Cardiac septum (tissue), 1 donor: ENCODE data around the gene PPARGC1A. TPM values are rescaled to one million over a fixed set of nuclear protein-coding genes. Genes with fewer than 3 reads are reported as not detected.

ENCODE experiments used
- DNase-seq: peaks from one replicate; pipeline ENCODE4 v3.0.0-alpha.2; 2020; ENCODE audit warnings: low spot score
- intact Hi-C: fragments of 100-400 bp; cut with DNase I; formaldehyde crosslinking; loops from one replicate; pipeline ENCODE4 v1.14.0; 2022
- total RNA-seq: library from RNA; stranded (reverse); fragmentation: NEBNext Ultra II Directional; extraction: Animal tissue kit (Norgen Biotek cat#: 25700); gene quantifications from one replicate; pipeline ENCODE4 v1.2.1, GENCODE V29; 2021
- donor health status: DM: no; HTN: no; CAD: no.

PPARGC1A gene
- total RNA-seq, 1 donor from 2014 or later, result 99.6 TPM

DNA sequence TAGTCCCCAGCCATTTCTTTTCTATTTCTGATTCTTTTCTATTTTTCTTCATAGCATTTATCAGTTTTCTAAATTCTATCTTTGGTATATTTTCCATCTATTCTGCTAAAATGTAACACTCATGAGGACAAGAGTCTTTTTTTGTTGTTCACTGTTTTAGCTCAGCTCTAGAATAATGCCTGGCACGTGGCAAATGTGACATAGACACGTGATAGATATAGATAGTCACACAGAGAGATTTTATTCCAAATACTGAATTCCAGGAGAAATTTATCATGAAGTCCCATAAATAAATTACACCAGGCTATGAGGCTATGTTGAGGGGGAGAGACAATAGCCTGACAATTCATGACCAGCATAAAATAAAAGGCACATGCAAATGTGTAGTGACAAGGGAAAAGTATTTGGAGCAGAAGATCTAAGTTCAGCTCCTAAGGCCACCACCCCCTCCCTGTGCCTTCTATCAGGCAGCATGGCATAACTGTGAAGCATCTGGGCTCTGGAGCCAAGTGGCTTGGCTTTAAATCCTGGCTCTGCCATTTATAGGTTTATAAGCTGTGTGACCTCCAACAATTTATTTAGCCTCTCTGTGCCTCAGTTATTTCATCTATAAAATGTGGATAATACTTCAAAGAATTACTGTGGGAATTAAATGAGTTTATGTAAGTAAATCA, 25.7 kb upstream of the PPARGC1A start:
- no peak for DNase-seq
- intact Hi-C loops, result no loop called here

DNA sequence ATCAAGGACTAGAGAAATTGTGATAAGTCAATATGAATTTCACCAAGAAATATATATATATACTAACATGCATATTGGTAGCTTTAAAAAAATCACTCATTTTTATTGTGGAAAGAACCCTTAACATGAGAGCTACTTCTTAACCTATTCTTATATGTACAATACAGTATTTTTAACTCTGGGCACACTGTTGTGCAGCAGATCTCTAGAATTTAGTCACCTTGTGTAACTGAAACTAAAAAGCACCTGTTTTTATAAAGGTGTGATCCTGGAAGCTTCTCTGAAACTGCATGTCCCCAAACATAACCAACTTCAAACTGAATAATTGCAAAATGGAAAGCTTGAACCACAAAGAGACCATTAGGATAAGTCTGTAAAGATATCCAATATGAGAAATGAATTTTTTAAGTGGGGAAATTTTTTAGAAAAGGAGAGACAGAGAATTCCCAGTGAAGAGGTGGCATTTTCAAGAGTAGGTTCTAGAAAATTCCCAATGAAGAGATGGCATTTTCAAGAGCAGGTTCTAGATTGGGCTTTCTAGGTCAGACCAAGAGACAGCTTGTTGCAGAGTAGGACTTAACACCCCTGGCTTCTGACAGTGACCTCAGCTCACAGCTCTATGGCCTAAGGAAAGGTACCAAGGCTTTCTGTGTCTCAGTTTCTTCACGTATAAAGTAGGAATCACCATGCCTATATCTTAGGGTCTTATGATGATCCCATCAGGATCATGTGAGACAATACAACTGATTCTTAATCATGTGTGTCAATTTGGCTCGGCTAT, 22.0 kb upstream of the PPARGC1A start:
- no peak for DNase-seq
- intact Hi-C loops, result no loop called here

DNA sequence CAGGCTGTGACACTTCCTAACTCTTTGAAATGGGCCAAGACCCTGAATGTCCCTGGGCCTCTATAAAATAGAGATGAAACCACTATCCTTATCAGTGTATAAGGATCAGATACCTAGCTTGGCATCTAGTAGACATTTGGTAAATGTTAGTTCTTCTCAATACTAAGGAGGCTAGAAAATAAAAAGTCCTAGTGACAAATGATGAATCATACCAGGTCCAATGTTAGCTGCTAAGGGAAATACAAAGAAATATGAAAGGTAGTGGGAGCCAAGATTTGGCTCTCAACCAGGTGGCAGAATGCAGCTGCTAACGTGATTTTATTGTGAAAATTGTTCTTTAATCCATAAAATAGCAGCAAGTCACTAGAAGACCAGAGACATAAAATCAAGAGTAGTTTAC, 19.8 kb upstream of the PPARGC1A start:
- no peak for DNase-seq
- intact Hi-C loops, result no loop called here

DNA sequence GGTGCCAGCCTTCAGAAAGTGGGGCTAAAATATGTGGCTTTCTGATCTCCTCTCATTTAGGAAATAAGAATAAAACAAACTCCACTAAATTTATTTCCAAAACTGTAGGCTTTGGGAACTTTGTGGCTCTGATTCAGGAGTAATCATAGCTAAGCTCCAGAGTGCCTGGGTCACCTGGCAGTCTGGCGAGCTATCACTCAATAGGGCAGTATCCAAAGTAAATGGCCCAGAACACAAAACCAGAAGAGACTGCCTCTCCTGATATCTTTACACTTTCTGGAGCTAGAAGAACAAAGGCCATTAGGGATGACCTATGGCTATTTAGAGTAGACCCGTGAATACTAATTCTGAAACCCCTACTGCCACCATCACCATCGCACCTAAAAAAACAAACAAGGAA, 17.0 kb upstream of the PPARGC1A start:
- intact Hi-C loops, result no loop called here
- DNase-seq, result no peak

DNA sequence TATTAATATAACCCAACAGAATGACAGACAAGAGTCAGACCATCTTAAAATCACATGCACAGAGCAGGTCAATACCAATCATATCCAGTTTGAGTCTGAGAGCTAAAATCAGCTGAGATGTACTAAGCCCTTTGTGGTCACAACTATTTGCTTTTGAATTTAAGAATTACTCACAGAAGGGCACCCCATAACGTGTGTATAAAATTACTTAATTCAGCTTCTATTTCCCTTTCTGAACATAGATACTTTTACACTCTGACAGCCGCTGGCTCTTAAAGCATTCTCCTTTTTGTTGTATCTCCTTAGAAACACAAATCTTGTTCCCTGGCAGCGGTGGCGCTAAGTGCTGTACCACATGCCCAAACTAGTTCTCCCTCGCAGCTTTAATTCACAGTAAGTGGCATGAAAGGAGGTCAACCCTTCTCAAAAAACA, 14.8 kb upstream of the PPARGC1A start:
- DNase-seq, result no peak
- intact Hi-C loops, result no loop called here

DNA sequence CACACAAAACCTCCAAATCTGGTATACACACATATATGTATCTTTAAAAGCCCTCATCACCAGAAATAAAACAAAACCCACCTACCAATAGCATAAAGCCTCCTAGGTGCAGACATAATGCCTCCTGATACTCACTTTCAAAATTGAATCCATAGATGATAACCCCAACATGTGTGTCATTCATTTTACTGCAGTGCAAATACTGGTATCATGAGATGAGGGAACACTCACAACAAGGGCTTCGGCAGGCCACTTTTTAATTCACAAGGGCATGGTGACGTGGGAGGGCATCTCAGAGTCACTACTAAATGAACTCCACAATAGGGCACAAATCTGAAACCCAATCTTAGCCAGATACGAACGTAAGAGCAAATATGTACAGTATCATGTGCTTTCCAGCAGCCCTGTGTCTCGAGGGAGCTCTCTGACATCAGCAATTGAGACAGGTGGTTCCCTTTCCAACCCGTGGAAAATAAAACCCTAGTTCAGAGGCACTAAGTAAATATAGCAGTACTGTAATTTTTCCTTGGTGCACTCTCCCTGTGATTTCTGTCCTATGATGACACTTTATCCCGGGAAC, 14.1 kb upstream of the PPARGC1A start:
- DNase-seq, result no peak
- intact Hi-C loops, result no loop called here

DNA sequence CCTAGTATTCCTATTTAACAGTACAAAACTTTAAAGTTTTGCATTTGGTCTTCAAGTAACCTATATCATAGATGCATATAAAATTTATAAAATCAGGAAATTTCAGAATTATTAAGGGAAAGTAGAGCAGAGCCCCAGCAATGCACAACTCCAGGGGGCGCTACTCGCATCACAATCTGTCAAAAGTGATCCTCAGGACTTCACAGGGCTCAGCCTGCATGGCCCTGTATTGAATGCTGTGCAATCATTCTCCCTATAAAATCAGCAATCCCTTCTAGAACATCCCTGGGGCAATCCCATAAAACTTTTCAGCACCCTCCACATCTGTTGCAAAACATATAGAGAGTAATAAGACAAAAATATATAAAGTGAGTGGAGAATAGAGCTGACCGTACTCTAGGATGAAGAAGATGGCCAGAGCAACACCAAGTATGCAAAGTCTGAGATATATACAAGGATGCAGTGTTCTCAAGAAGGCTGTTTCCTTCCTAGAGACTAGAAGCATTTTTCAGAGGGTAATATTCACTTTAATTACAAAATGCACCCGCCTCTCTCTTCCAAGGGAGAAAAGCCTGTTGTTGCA, 12.5 kb upstream of the PPARGC1A start:
- intact Hi-C loops, result no loop called here
- no peak for DNase-seq

DNA sequence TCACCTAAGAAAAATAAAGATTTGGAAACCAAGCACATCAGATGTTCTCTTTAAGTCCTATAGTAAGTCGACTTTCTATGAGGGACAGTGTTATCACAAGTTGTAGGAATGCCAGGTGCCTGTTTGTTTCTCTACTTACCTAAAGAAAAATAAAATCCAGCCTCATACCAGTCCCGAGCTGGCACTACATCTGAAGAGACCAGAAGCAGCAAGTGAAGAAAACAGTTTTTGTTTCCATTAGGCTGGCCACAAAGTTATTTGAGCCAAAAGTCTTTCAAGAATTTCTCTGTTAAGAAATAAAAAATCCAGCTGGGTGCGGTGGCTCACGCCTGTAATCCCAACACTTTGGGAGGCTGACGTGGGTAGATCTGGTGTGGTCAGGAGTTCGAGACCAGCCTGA, 10.8 kb upstream of the PPARGC1A start:
- DNase-seq, result no peak
- intact Hi-C loops, result no loop called here

DNA sequence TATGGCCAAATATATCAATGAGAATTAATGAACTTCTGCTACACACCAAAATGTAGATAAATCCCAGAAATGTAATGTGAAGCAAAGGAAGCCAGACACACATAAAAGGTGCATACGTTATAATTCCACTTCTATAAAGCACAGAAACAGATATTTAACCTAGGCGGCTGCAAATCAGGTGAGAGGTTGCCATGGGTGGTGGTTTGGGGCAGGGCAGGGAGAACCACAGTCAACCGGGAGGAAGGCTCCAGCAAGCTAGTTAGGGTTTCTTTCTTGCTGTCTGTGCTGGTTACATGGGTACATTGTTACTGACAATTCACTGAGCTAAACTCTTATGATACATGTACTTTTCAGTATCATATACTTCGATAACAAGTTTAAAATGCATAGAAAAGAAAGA, 9.7 kb upstream of the PPARGC1A start:
- intact Hi-C loops, result no loop called here
- DNase-seq, result no peak

DNA sequence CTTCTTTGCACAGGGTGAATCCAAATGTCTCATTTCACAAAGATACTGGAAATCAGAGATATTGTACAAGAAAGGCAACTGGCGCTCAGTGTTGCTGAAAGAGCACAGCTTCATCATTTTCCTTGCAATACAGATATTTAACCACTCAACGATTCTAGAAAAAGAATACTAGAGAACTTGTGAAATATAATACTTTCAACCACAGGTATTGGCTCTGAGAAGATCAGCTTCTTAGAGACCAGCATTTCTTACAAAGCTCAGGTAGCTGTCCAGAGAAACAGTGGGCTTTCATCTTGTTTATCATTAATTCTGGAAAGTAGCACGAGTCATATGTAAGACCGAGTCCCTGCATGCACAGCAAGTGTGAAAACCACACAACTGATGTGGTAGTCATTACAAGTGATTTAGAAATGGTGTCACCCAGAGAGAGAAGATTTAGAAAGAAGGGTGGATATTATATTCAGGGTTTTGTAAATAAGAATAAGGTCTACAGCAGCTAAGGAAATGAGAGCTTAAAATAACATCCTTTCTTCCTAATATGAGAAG, 7.8 kb upstream of the PPARGC1A start:
- intact Hi-C loops, result no loop called here

DNA sequence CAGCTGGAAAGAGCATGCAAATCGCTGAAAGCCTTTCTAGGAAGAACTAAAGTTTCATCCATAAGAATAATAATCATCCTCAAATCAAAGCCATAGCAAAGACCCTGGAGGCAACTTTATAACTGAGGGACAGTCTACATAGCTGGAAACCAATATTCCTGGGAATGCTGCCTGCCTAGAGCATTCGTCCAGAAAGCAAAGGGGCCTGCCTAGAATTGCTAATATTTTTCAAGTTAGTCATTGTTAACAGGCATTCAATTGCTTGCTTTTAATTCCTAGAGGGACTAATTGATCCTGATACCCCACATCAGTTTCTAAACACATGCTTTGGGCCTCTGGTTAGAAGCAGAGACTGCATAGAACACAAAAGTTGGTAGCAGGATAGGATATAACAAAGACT, 4.2 kb upstream of the PPARGC1A start:
- intact Hi-C loops, result no loop called here
- DNase-seq, result no peak

More for the DNA sequence above, 7.8 kb upstream of the PPARGC1A start:
- no peak for DNase-seq

DNA sequence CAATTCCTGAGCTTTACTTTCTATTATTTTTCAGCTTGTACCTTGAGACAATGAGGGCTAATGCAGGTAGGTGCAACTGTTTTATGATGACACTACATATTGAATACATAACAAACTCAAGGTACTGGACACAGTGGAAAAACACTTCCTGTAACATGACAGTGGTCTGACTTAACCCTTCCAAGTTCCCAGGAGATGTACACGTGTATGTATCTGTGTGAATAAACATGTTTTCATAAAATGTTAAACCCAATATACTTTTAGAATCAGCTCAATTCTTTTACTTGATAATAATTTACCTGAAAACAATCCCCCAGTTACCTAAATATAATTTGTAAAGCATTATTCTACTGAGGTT, 1.2 kb upstream of the PPARGC1A start:
- intact Hi-C loops, result no loop called here
- no peak for DNase-seq

DNA sequence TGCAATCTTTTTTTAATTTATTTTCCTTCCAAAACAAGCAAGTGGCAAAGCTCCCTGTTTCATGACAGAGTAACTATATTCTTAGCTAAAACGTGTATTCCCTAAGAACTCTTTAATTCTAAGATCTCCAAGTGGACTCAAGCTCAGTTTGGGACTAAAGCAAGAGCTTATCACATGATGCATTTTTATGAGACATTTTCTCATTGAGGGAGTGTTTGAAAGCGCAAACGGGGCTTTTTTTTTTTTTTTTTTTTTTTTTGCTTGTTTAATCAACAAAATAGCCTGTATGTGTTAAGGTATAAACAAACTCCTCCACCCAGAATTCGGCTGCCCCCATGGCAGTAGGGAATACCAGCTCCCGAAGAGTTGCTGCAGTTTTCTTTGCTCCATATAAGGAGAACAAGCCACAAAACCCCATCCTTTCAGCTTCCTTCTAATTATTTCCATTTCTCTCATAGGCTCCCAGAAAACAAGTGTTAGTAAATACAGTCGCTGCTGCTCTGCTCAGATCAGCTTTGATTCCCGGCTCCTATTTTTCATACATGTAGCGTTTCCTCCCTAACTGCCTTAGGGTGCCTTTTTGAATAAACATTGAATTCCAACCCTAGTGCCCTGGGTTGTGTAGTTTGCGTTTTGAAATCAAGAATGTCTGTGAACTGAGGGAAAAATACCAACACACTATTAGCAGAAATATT, 669 bp upstream of the PPARGC1A start:
- DNase-seq, result no peak
- intact Hi-C loops, result no loop called here

DNA sequence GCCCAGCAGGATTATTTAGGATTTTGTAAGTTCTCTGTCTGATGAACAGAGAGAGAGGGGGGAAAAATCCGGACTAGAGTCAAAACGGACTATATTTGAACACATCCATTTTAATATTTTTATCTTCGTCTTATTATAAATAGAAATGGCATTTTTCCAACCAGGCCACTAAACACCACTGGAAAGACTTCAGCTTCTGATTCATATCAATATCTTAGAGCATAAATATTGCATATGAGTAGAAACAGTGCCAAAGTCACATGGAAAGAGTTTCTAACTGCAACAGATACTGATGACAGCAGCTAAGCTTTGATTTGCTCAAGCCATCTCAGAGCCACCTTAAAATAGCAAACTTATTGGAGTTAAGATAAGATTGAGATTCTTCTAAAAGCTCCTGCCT, 456 bp downstream of the PPARGC1A start:
- DNase-seq, result no peak
- intact Hi-C loops, result loop anchor here (2.0 to 5.0 kb wide), 3 partner anchors 41 to 358 kb away; no protein-coding TSS in a partner anchor

DNA sequence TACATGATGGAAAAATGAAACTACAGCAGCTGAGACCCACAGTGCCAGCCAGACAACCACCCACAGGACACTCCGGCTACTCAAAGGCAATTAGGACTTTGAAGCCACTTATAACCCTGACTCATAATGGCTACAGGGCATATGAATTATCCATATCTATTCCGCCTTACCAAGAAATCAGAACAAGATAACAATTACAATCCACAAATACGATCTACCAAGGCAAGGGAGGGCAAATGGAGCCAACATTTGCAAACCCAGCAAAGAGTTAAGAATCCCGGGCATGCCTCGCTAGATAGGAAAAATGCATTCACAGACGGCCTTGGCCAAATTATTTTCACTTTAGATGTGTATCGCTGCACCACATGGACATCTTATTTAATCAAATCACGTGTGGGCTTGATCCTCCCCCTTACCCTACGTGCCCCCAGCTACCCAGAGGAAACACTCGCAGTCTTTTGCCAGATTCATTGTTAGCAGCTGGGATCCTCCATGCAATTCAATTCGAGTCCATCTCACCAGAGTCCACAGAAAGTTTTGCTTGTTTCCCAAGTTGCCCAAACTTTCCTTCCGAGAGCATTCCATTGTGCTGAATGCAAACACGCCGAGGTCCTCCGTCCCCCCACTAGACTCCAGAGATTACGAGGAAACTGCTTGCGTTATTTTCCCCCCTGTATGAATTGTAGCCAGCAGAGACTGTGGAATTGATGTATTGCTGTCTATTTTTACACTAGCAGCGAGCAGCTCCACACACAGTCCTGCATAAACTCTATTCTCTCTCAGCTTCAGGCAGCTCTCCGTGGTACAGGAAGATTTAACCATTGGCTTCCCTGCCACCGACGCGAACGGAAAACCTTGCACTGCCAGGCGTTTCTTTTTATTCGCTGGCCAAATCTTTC, 1.2 kb downstream of the PPARGC1A start:
- intact Hi-C loops, result loop anchor here (2.0 to 5.0 kb wide), 3 partner anchors 42 to 359 kb away; no protein-coding TSS in a partner anchor
- DNase-seq, result no peak

DNA sequence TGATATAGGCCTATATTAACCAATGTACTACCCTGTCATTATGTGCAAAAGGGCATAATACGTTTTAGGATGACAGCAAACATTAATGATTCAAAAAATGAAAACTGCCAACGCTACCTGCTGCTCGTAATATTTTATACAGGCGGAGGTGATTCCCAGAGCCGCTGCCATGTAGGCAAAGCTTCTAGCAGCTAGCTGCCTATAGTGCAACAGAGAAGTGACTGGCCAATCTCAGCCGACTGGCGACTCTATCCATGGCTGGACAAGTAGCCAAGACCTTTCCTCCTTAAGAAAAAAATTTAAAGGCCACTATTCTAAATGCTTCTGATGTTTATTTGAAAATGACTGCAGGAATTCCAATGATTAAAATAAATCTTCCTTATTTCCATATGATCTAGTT, 1.9 kb downstream of the PPARGC1A start:
- intact Hi-C loops, result loop anchor here (2.0 to 5.0 kb wide), 3 partner anchors 43 to 359 kb away; no protein-coding TSS in a partner anchor

DNA sequence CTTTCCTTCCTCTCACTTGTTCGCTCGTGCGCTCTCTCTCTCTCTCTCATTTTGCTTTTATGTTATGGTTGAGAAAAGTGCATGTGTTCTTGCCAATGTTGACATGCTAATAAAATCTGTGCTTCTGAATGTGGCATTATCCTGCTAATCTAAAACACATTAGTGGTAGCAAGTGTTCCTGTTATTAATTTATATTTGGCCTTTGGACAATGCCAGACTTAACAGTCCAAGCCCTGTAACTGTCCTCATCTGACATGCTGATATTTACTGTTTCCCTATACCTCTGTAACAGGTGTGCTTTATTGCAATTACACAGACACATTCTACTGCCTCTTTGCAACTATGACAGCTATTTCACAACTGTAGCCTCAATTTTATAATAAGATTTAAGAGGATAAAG, 2.7 kb downstream of the PPARGC1A start:
- DNase-seq, result no peak
- intact Hi-C loops, result loop anchor here (5.0 kb wide), 2 partner anchors 95 to 360 kb away; no protein-coding TSS in a partner anchor

More for the DNA sequence above, 1.9 kb downstream of the PPARGC1A start:
- no peak for DNase-seq

DNA sequence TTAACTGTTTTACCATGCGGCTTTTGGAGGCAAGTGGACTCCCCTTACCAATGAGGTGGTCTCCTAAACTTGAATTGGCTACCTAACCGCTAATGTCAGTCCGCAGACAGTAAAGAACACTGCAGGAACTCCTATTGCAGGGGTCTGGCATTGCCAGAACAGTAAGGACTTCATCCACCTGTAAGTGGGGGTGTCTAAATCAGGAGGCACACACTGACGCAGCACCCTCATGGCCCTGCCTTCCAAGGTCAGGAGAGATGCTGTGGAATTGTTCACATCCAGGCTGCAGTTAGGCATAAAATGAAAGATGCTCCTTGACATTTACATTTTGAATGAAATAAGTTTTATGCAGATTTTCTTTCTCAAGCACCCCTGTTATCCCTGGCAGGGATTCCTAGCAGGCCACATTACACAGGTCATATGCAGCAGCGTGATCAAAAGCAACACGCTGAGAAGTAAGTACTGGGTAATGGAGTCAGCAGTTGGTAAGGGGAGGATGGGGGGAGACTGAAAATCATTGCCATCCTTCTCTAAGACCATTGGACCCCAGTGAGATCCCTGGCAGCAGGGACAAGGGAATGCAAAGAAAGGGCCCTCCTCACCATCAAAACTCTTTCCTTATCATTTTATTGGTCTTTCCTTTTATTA, 3.8 kb downstream of the PPARGC1A start:
- intact Hi-C loops, result loop anchor here (5.0 kb wide), 2 partner anchors 94 to 361 kb away; no protein-coding TSS in a partner anchor
- DNase-seq, result no peak
